Measurements from ENCODE around the gene PPTC7.
"Not testable (repeated sequence)": the region's sequence is repeated elsewhere in the genome, so short reads cannot be mapped to it uniquely, and the experiment has no call there.

The PPTC7 gene

GRCh38 chr12:110582276-110583136 lies 612 bp downstream of the PPTC7 start:
- Histone ChIP-seq H3K9ac (ENCODE audit: low read depth, low read length) (peak overlapping the region; percentile 57), H3K4me3 (ENCODE audit: low read depth, low read length) (peak overlapping the region; percentile 84), H3K27me3 (ENCODE audit: control insufficient read depth, insufficient read depth, low read length) (no peaks in the 10 kb centered on the region), H3K36me3 (ENCODE audit: control insufficient read depth, insufficient read depth, low read length) (no peaks in the 10 kb centered on the region), H3K4me1 (ENCODE audit: control insufficient read depth, insufficient read depth, low read length) (peaks cover 26% of the 10 kb centered on the region), H3K27ac (ENCODE audit: low read depth, low read length) (peak overlapping the region; percentile 44), H3K9me3 (ENCODE audit: control insufficient read depth, insufficient read depth, low read length) (no peaks in the 10 kb centered on the region)

GRCh38 chr12:110581931-110582275 lies 1.2 kb downstream of the PPTC7 start:
- H3K4me3 ChIP-seq (ENCODE audit: low read depth, low read length), result peak overlapping the region; percentile 84
- peaks cover 26% of the 10 kb centered on the region for H3K4me1 ChIP-seq (ENCODE audit: control insufficient read depth, insufficient read depth, low read length)

GRCh38 chr12:110579535-110580253 lies 3.4 kb downstream of the PPTC7 start:
- Histone ChIP-seq H3K4me1 (ENCODE audit: control insufficient read depth, insufficient read depth, low read length) (peaks cover 15% of the 10 kb centered on the region), H3K4me3 (ENCODE audit: low read depth, low read length) (no peak overlapping the region), H3K9me3 (ENCODE audit: control insufficient read depth, insufficient read depth, low read length) (no peaks in the 10 kb centered on the region), H3K27me3 (ENCODE audit: control insufficient read depth, insufficient read depth, low read length) (no peaks in the 10 kb centered on the region), H3K9ac (ENCODE audit: low read depth, low read length) (no peak overlapping the region), H3K36me3 (ENCODE audit: control insufficient read depth, insufficient read depth, low read length) (no peaks in the 10 kb centered on the region), H3K27ac (ENCODE audit: low read depth, low read length) (no peak overlapping the region)

More at GRCh38 chr12:110581931-110582275, 1.2 kb downstream of the PPTC7 start:
- no peak overlapping the region for H3K9ac ChIP-seq (ENCODE audit: low read depth, low read length)
- H3K9me3 ChIP-seq (ENCODE audit: control insufficient read depth, insufficient read depth, low read length), result no peaks in the 10 kb centered on the region
- H3K27ac ChIP-seq (ENCODE audit: low read depth, low read length), result no peak overlapping the region
- H3K27me3 ChIP-seq (ENCODE audit: control insufficient read depth, insufficient read depth, low read length), result no peaks in the 10 kb centered on the region
- no peaks in the 10 kb centered on the region for H3K36me3 ChIP-seq (ENCODE audit: control insufficient read depth, insufficient read depth, low read length)

- Histone ChIP-seq H3K36me3 (ENCODE audit: control insufficient read depth, insufficient read depth, low read length) (no peaks in the 10 kb centered on the region), H3K9me3 (ENCODE audit: control insufficient read depth, insufficient read depth, low read length) (no peaks in the 10 kb centered on the region), H3K9ac (ENCODE audit: low read depth, low read length) (no peak overlapping the region), H3K4me1 (ENCODE audit: control insufficient read depth, insufficient read depth, low read length) (peaks cover 13% of the 10 kb centered on the region), H3K4me3 (ENCODE audit: low read depth, low read length) (no peak overlapping the region), H3K27ac (ENCODE audit: low read depth, low read length) (no peak overlapping the region), H3K27me3 (ENCODE audit: control insufficient read depth, insufficient read depth, low read length) (no peaks in the 10 kb centered on the region)
Measured at GRCh38 chr12:110578694-110579534, 4.2 kb downstream of the PPTC7 start.

- Histone ChIP-seq H3K27ac (ENCODE audit: low read depth, low read length) (no peak overlapping the region), H3K9me3 (ENCODE audit: control insufficient read depth, insufficient read depth, low read length) (peaks cover 4% of the 10 kb centered on the region; the same call in 1 of the 2 replicates), H3K9ac (ENCODE audit: low read depth, low read length) (no peak overlapping the region), H3K4me1 (ENCODE audit: control insufficient read depth, insufficient read depth, low read length) (peaks cover 8% of the 10 kb centered on the region; the same call in 1 of the 2 replicates), H3K27me3 (ENCODE audit: control insufficient read depth, insufficient read depth, low read length) (no peaks in the 10 kb centered on the region), H3K36me3 (ENCODE audit: control insufficient read depth, insufficient read depth, low read length) (no peaks in the 10 kb centered on the region), H3K4me3 (ENCODE audit: low read depth, low read length) (no peak overlapping the region)
Measured at GRCh38 chr12:110577864-110578693, 5.0 kb downstream of the PPTC7 start.

GRCh38 chr12:110576504-110576903 lies 6.6 kb downstream of the PPTC7 start:
- Histone ChIP-seq H3K4me1 (ENCODE audit: control insufficient read depth, insufficient read depth, low read length) (peaks cover 8% of the 10 kb centered on the region; the same call in 1 of the 2 replicates), H3K36me3 (ENCODE audit: control insufficient read depth, insufficient read depth, low read length) (no peaks in the 10 kb centered on the region), H3K27me3 (ENCODE audit: control insufficient read depth, insufficient read depth, low read length) (no peaks in the 10 kb centered on the region), H3K9ac (ENCODE audit: low read depth, low read length) (no peak overlapping the region), H3K27ac (ENCODE audit: low read depth, low read length) (no peak overlapping the region), H3K4me3 (ENCODE audit: low read depth, low read length) (no peak overlapping the region), H3K9me3 (ENCODE audit: control insufficient read depth, insufficient read depth, low read length) (peaks cover 13% of the 10 kb centered on the region)

- H3K36me3 ChIP-seq (ENCODE audit: control insufficient read depth, insufficient read depth, low read length), result no peaks in the 10 kb centered on the region
- peaks cover 16% of the 10 kb centered on the region for H3K9me3 ChIP-seq (ENCODE audit: control insufficient read depth, insufficient read depth, low read length)
- no peak overlapping the region for H3K4me3 ChIP-seq (ENCODE audit: low read depth, low read length)
- no peaks in the 10 kb centered on the region for H3K27me3 ChIP-seq (ENCODE audit: control insufficient read depth, insufficient read depth, low read length)
- no peak overlapping the region for H3K9ac ChIP-seq (ENCODE audit: low read depth, low read length)
- H3K27ac ChIP-seq (ENCODE audit: low read depth, low read length), result no peak overlapping the region
- H3K4me1 ChIP-seq (ENCODE audit: control insufficient read depth, insufficient read depth, low read length), result peaks cover 8% of the 10 kb centered on the region; the same call in 1 of the 2 replicates
Measured at GRCh38 chr12:110575326-110575725, 7.8 kb downstream of the PPTC7 start.

- H3K27ac ChIP-seq (ENCODE audit: low read depth, low read length); H3K9ac ChIP-seq (ENCODE audit: low read depth, low read length); H3K4me1 ChIP-seq (ENCODE audit: control insufficient read depth, insufficient read depth, low read length); H3K4me3 ChIP-seq (ENCODE audit: low read depth, low read length); H3K36me3 ChIP-seq (ENCODE audit: control insufficient read depth, insufficient read depth, low read length); H3K27me3 ChIP-seq (ENCODE audit: control insufficient read depth, insufficient read depth, low read length): not testable (repeated sequence)
- peaks cover 18% of the 10 kb centered on the region for H3K9me3 ChIP-seq (ENCODE audit: control insufficient read depth, insufficient read depth, low read length)
Measured at GRCh38 chr12:110574717-110575230, 8.3 kb downstream of the PPTC7 start.

- peaks cover 22% of the 10 kb centered on the region for H3K9me3 ChIP-seq (ENCODE audit: control insufficient read depth, insufficient read depth, low read length)
Measured at GRCh38 chr12:110574044-110574443, 9.1 kb downstream of the PPTC7 start.

GRCh38 chr12:110570798-110571197 lies 12.3 kb downstream of the PPTC7 start:
- peaks cover 22% of the 10 kb centered on the region for H3K9me3 ChIP-seq (ENCODE audit: control insufficient read depth, insufficient read depth, low read length)
- not testable (repeated sequence) for H3K9ac ChIP-seq (ENCODE audit: low read depth, low read length); H3K4me1 ChIP-seq (ENCODE audit: control insufficient read depth, insufficient read depth, low read length); H3K4me3 ChIP-seq (ENCODE audit: low read depth, low read length); H3K27me3 ChIP-seq (ENCODE audit: control insufficient read depth, insufficient read depth, low read length); H3K27ac ChIP-seq (ENCODE audit: low read depth, low read length); H3K36me3 ChIP-seq (ENCODE audit: control insufficient read depth, insufficient read depth, low read length)

More at GRCh38 chr12:110574044-110574443, 9.1 kb downstream of the PPTC7 start:
- Histone ChIP-seq H3K36me3 (ENCODE audit: control insufficient read depth, insufficient read depth, low read length) (no peaks in the 10 kb centered on the region), H3K4me1 (ENCODE audit: control insufficient read depth, insufficient read depth, low read length) (peaks cover 3% of the 10 kb centered on the region; the same call in 1 of the 2 replicates), H3K27me3 (ENCODE audit: control insufficient read depth, insufficient read depth, low read length) (no peaks in the 10 kb centered on the region), H3K4me3 (ENCODE audit: low read depth, low read length) (no peak overlapping the region), H3K9ac (ENCODE audit: low read depth, low read length) (no peak overlapping the region), H3K27ac (ENCODE audit: low read depth, low read length) (no peak overlapping the region)

Measured in HUES48 (cell line).